H1 (cell line): ENCODE data around the gene SEMA3D. TPM values are rescaled to one million over a fixed set of nuclear protein-coding genes. Genes with fewer than 3 reads are reported as not detected.

ENCODE experiments used
- CTCF ChIA-PET: fragments of 300-600 bp; sonication (Branson Sonifier 250); formaldehyde crosslinking; loops from one replicate; lab custom pipeline; 2021; ENCODE audit not compliant: partially characterized antibody; lab: Charles Lee
- POLR2A ChIA-PET: fragments of 300-600 bp; sonication (Branson Sonifier 250); formaldehyde crosslinking; loops from one replicate; lab custom pipeline; 2021; ENCODE audit warnings: inconsistent platforms; ENCODE audit not compliant: partially characterized antibody; lab: Charles Lee
- DNase-seq, 2 experiments: peaks; one replicate each; pipeline versions ENCODE4 v3.0.0 to v3.0.0-alpha.2; 2010 to 2022; ENCODE audit warnings: low spot score in 2 of 2, low read depth in 1 of 2, mixed read lengths in 1 of 2
- FAIRE-seq: peaks from 2 replicates; lab custom pipeline; 2011; peaks lifted over from hg19 to GRCh38; lab: Jason Lieb, UNC
- H2AFZ ChIP-seq: 2 replicates; pipeline ENCODE4 v1.8.1; 2012; ENCODE audit warnings: low read length, inconsistent platforms
- H2AK5ac ChIP-seq: 2 replicates; pipeline ENCODE4 v1.6.1; 2013; ENCODE audit warnings: low read depth, low read length
- H2BK120ac ChIP-seq: replicated peaks from 2 replicates; pipeline ENCODE3; 2013; ENCODE audit warnings: low read depth, low read length, inconsistent platforms
- H2BK12ac ChIP-seq: 2 replicates; pipeline ENCODE4 v1.6.1; 2013; ENCODE audit warnings: low read depth, low read length
- H2BK15ac ChIP-seq: 2 replicates; pipeline ENCODE4 v1.6.1; 2013; ENCODE audit warnings: low read length
- H2BK20ac ChIP-seq: 2 replicates; pipeline ENCODE4 v1.6.1; 2013; ENCODE audit warnings: low read length
- H2BK5ac ChIP-seq: 2 replicates; pipeline ENCODE4 v1.6.1; 2013; ENCODE audit warnings: low read depth, low read length
- H3K14ac ChIP-seq: 2 replicates; pipeline ENCODE4 v1.6.1; 2013; ENCODE audit warnings: inconsistent platforms; ENCODE audit not compliant: insufficient read length
- H3K18ac ChIP-seq: 2 replicates; pipeline ENCODE4 v1.6.1; 2013; ENCODE audit warnings: low read length; ENCODE audit errors: extremely low read depth
- H3K23ac ChIP-seq: 2 replicates; pipeline ENCODE4 v1.6.1; 2013; ENCODE audit warnings: inconsistent platforms; ENCODE audit not compliant: insufficient read length
- H3K23me2 ChIP-seq: 2 replicates; pipeline ENCODE4 v1.6.1; 2013; ENCODE audit warnings: low read depth, low read length
- H3K27ac ChIP-seq: 2 replicates; pipeline ENCODE4 v1.6.1; 2011; ENCODE audit warnings: low read depth, low read length, inconsistent platforms
- H3K27me3 ChIP-seq, 4 experiments: replicated peaks in 1 of 4; 1 replicate in 1 of 4; 2 replicates in 3 of 4; pipeline versions ENCODE4 v1.6.1 to v1.8.1; 2011 to 2013; ENCODE audit warnings: low read length in 3 of 4, mild to moderate bottlenecking in 3 of 4, inconsistent platforms in 2 of 4, mixed read lengths in 2 of 4, moderate library complexity in 1 of 4; ENCODE audit not compliant: control insufficient read depth in 3 of 4, insufficient read depth in 3 of 4; ENCODE audit errors: extremely low read depth in 1 of 4
- H3K36me3 ChIP-seq, 4 experiments: 2 replicates each; pipeline versions ENCODE4 v1.6.1 to v1.8.1; 2011 to 2013; ENCODE audit warnings: mild to moderate bottlenecking in 4 of 4, low read length in 3 of 4, moderate library complexity in 2 of 4, control low read depth in 1 of 4, inconsistent platforms in 1 of 4; ENCODE audit not compliant: insufficient read depth in 4 of 4, control insufficient read depth in 2 of 4
- H3K4ac ChIP-seq: replicated peaks from 2 replicates; pipeline ENCODE3; 2013; ENCODE audit warnings: low read length, low read depth, mixed read lengths, inconsistent platforms; ENCODE audit not compliant: insufficient read length
- H3K4me1 ChIP-seq, 4 experiments: replicated peaks in 1 of 4; 1 replicate in 1 of 4; 2 replicates in 3 of 4; pipeline versions ENCODE4 v1.6.1 to v1.8.1; 2011 to 2013; ENCODE audit warnings: low read length in 3 of 4, inconsistent platforms in 2 of 4, mixed read lengths in 1 of 4; ENCODE audit not compliant: insufficient read depth in 4 of 4, control insufficient read depth in 3 of 4
- H3K4me2 ChIP-seq, 2 experiments: 2 replicates each; pipeline versions ENCODE4 v1.6.1 to v1.8.1; 2011 to 2013; ENCODE audit warnings: low read depth in 2 of 2, low read length in 2 of 2, control low read depth in 1 of 2, inconsistent platforms in 1 of 2, mild to moderate bottlenecking in 1 of 2; ENCODE audit not compliant: insufficient read depth in 1 of 2
- H3K4me3 ChIP-seq, 4 experiments: fragments of 200-600, 300-600 bp in 1 of 4; sonication (generic), shearing (Covaris generic), sonication (Bioruptor Twin) in 1 of 4; 2 replicates each; pipeline versions ENCODE4 v1.5.1 to v1.8.1; 2011 to 2016; ENCODE audit warnings: low read length in 4 of 4, low read depth in 3 of 4, control low read depth in 2 of 4, inconsistent platforms in 2 of 4, mild to moderate bottlenecking in 2 of 4, mixed read lengths in 1 of 4, moderate library complexity in 1 of 4; ENCODE audit not compliant: insufficient read depth in 2 of 4; ENCODE audit errors: extremely low read depth in 1 of 4
- H3K56ac ChIP-seq: replicated peaks from 2 replicates; pipeline ENCODE3; 2013; ENCODE audit warnings: low read depth, mild to moderate bottlenecking, mixed read lengths, low read length, inconsistent platforms; ENCODE audit not compliant: insufficient read length
- H3K79me1 ChIP-seq: 2 replicates; pipeline ENCODE4 v1.6.1; 2013; ENCODE audit warnings: low read depth, low read length, control low read depth
- H3K79me2 ChIP-seq, 2 experiments: 2 replicates each; pipeline versions ENCODE4 v1.6.1 to v1.8.1; 2012 to 2013; ENCODE audit warnings: low read length in 2 of 2, mild to moderate bottlenecking in 2 of 2, inconsistent platforms in 1 of 2; ENCODE audit not compliant: insufficient read depth in 2 of 2, control insufficient read depth in 1 of 2
- H3K9ac ChIP-seq, 4 experiments: replicated peaks in 1 of 4; 1 replicate in 1 of 4; 2 replicates in 3 of 4; pipeline versions ENCODE4 v1.6.1 to v1.8.1; 2011 to 2013; ENCODE audit warnings: low read depth in 3 of 4, low read length in 3 of 4, control low read depth in 2 of 4, mild to moderate bottlenecking in 2 of 4, moderate library complexity in 2 of 4, inconsistent platforms in 1 of 4; ENCODE audit errors: extremely low read depth in 1 of 4
- H3K9me3 ChIP-seq, 2 experiments: 2 replicates each; pipeline versions ENCODE4 v1.6.1 to v1.8.1; 2012 to 2013; ENCODE audit warnings: mild to moderate bottlenecking in 2 of 2, moderate library complexity in 2 of 2, control low read depth in 1 of 2, inconsistent platforms in 1 of 2, low read depth in 1 of 2, low read length in 1 of 2, mixed read lengths in 1 of 2; ENCODE audit not compliant: insufficient read depth in 2 of 2
- H4K20me1 ChIP-seq, 2 experiments: replicated peaks in 1 of 2; 2 replicates each; pipeline versions ENCODE3 to v1.8.1; 2011 to 2013; ENCODE audit warnings: inconsistent platforms in 2 of 2, low read length in 2 of 2, mild to moderate bottlenecking in 1 of 2; ENCODE audit not compliant: insufficient read depth in 2 of 2, control insufficient read depth in 1 of 2
- H4K5ac ChIP-seq: 2 replicates; pipeline ENCODE4 v1.6.1; 2013; ENCODE audit warnings: low read length, low read depth, mixed read lengths, inconsistent platforms; ENCODE audit not compliant: insufficient read length
- H4K8ac ChIP-seq: 2 replicates; pipeline ENCODE4 v1.8.0; 2013; ENCODE audit warnings: mild to moderate bottlenecking, moderate library complexity, low read length, inconsistent platforms; ENCODE audit not compliant: insufficient read depth; ENCODE audit errors: extremely low read depth
- H4K91ac ChIP-seq: replicated peaks from 2 replicates; pipeline ENCODE3; 2013; ENCODE audit warnings: low read length, mixed read lengths, inconsistent platforms; ENCODE audit not compliant: insufficient read length
- ATF2 ChIP-seq: IDR thresholded peaks from 2 replicates; pipeline ENCODE4 v1.6.1; 2012; ENCODE audit warnings: low read length, inconsistent platforms
- BRCA1 ChIP-seq: IDR thresholded peaks from 2 replicates; pipeline ENCODE4 v1.6.1; 2012; ENCODE audit warnings: low read depth, low read length, improper control_type of control experiment
- CTBP2 ChIP-seq: IDR thresholded peaks from 2 replicates; pipeline ENCODE4 v1.7.0; 2011; ENCODE audit warnings: borderline replicate concordance, mild to moderate bottlenecking, moderate library complexity, mixed read lengths, low read length; ENCODE audit not compliant: insufficient read depth, insufficient read length
- CTCF ChIP-seq, 3 experiments: IDR thresholded peaks; 1 replicate in 2 of 3; 2 replicates in 1 of 3; pipeline versions ENCODE4 v1.5.1 to v1.6.1; 2011; ENCODE audit warnings: low read length in 3 of 3, mild to moderate bottlenecking in 3 of 3, inconsistent platforms in 2 of 3, low read depth in 1 of 3, moderate library complexity in 1 of 3; ENCODE audit not compliant: insufficient read depth in 1 of 3; ENCODE audit errors: control extremely low read depth in 1 of 3
- HDAC6 ChIP-seq: IDR thresholded peaks from one replicate; pipeline ENCODE4 v1.7.1; 2012; ENCODE audit warnings: low read depth, mild to moderate bottlenecking, inconsistent platforms, low read length, moderate library complexity
- SIRT6 ChIP-seq: IDR thresholded peaks from one replicate; pipeline ENCODE4 v1.7.1; 2012; ENCODE audit warnings: low read length, inconsistent platforms
- TAF7 ChIP-seq: optimal IDR thresholded peaks from 2 replicates; pipeline ENCODE3; 2011; ENCODE audit warnings: low read depth, mild to moderate bottlenecking, inconsistent platforms, low read length, moderate library complexity, borderline replicate concordance
- TBP ChIP-seq: IDR thresholded peaks from 2 replicates; pipeline ENCODE4 v1.6.1; 2011; ENCODE audit warnings: low read depth, low read length, improper control_type of control experiment
- USF2 ChIP-seq: IDR thresholded peaks from 2 replicates; pipeline ENCODE4 v1.6.1; 2011; ENCODE audit warnings: low read length, improper control_type of control experiment
- WGBS, 2 experiments: shearing (Covaris generic) in 1 of 2; methylation state at CpG; one replicate each; pipeline versions ENCODE4 v1.1.6 to v1.1.7; 2013 to 2015; ENCODE audit warnings: low lambda C conversion rate in 2 of 2, mixed read lengths in 2 of 2, inconsistent platforms in 1 of 2, low coverage in 1 of 2, missing lambda C conversion rate in 1 of 2; ENCODE audit not compliant: insufficient replicate concordance in 2 of 2, insufficient coverage in 1 of 2, insufficient read length in 1 of 2; ENCODE audit errors: extremely low coverage in 1 of 2, missing lambda C conversion rate in 1 of 2; 5-methylcytosine and 5-hydroxymethylcytosine counted together
- polyA plus RNA-seq, 7 experiments: library from polyadenylated mRNA; depleted of rRNA in 3 of 7; stranded (reverse) in 5 of 7; unstranded in 2 of 7; fragments of >200 nt in 5 of 7; fragments of 200-250 nt in 2 of 7; gene quantifications; 1 replicate in 5 of 7; 2 replicates in 1 of 7; 4 replicates in 1 of 7; pipeline versions ENCODE4 v1.2.1 to v1.2.3, GENCODE V29; 2011 to 2013; ENCODE audit warnings: missing spikeins in 2 of 7, mixed read lengths in 2 of 7
- total RNA-seq: library from RNA; stranded (reverse); fragmentation: NEBNext Ultra II Directional; extraction: Animal tissue kit (Norgen Biotek cat#: 25700); gene quantifications from 2 replicates; pipeline ENCODE4 v1.2.1, GENCODE V29; 2021

Gene SEMA3D
- total and polyA plus RNA-seq, 2 of the 8 experiments (the other 6 are each of a cell fraction or from before 2014, with no cell fraction given), result 1.6 to 3.5 TPM

- H2AK5ac ChIP-seq, result no peak overlapping the region
- H3K4me2 ChIP-seq, result no peak overlapping the region
- no peaks in the 10 kb centered on the region for H4K20me1 ChIP-seq
- no peak overlapping the region for H4K91ac ChIP-seq
- H3K23ac ChIP-seq, result no peak overlapping the region
- H2BK12ac ChIP-seq, result no peak overlapping the region
- CTCF ChIA-PET, result no interaction called here
- H3K18ac ChIP-seq, result no peak overlapping the region
- H2BK5ac ChIP-seq, result no peak overlapping the region
- H2BK120ac ChIP-seq, result no peak overlapping the region
- H4K8ac ChIP-seq, result no peak overlapping the region
- H3K27ac ChIP-seq, result no peak overlapping the region
- H3K9me3 ChIP-seq, result no peaks in the 10 kb centered on the region
- H3K79me2 ChIP-seq, result no peaks in the 10 kb centered on the region
- H3K4me3 ChIP-seq, result no peak overlapping the region
- no peak overlapping the region for H3K56ac ChIP-seq
- H3K9ac ChIP-seq, result no peak overlapping the region
- no peaks in the 10 kb centered on the region for H3K79me1 ChIP-seq
- WGBS, 2 experiments, result 89% methylated on average over 2 of the region's 2 CpGs; no CpG with 5 or more reads in 1 of the 2 experiments
- no peak overlapping the region for H2BK20ac ChIP-seq
- H3K36me3 ChIP-seq, result no peaks in the 10 kb centered on the region
- no peak overlapping the region for H4K5ac ChIP-seq
- POLR2A ChIA-PET, result no interaction called here
- FAIRE-seq (no peak), DNase-seq (no peak)
- no peaks in the 10 kb centered on the region for H3K4me1 ChIP-seq
- no peak overlapping the region for H3K14ac ChIP-seq
- no peaks in the 10 kb centered on the region for H3K23me2 ChIP-seq
- H2AFZ ChIP-seq, result no peak overlapping the region
- no peak overlapping the region for H2BK15ac ChIP-seq
- H3K27me3 ChIP-seq, result no peaks in the 10 kb centered on the region
- no peak overlapping the region for H3K4ac ChIP-seq
- TF ChIP-seq TBP (no peak), USF2 (no peak), BRCA1 (no peak), HDAC6 (no peak), CTBP2 (no peak), SIRT6 (no peak), TAF7 (no peak), CTCF (IDR thresholded peaks at IDR 0.05; ENCODE audit: control extremely low read depth in 1 of 3, insufficient read depth in 1 of 3, low read depth in 1 of 3, low read length in 3 of 3) (no peak), ATF2 (no peak)
These were observed 85.5 kb downstream of the SEMA3D start for GRCh38 chr7:85101347-85101746.
